SK-N-SH (cell line): Measurements from ENCODE around the gene LAMB1. TPM values are rescaled to one million over a fixed set of nuclear protein-coding genes. Genes with fewer than 3 reads are reported as not detected.

Source experiments
- CTCF ChIA-PET: fragments of 300-600, 350-600 bp; formaldehyde crosslinking; extraction: SDS; loops from one replicate; lab custom pipeline; 2021; lab: Yijun Ruan, JAX
- POLR2A ChIA-PET: fragments of 350-600 bp; sonication (Branson Sonifier 250); formaldehyde crosslinking; extraction: SDS; loops from one replicate; lab custom pipeline; 2020; ENCODE audit warnings: antibody characterized with exemption, inconsistent platforms; lab: Yijun Ruan, JAX
- DNase-seq: peaks from one replicate; pipeline ENCODE4 v3.0.0; 2012
- H2AFZ ChIP-seq: fragments of 200-600 bp; sonication (generic); 2 replicates; pipeline ENCODE4 v1.8.1; 2016; ENCODE audit warnings: antibody characterized with exemption, mild to moderate bottlenecking, low read depth
- H3F3A ChIP-seq: fragments of 200-600 bp; sonication (generic); replicated peaks from 2 replicates; pipeline ENCODE3; 2016; ENCODE audit warnings: antibody characterized with exemption, mild to moderate bottlenecking; ENCODE audit not compliant: insufficient read depth
- H3K27ac ChIP-seq, 2 experiments: fragments of 200-500 bp in 1 of 2; fragments of 200-600 bp in 1 of 2; sonication (Bioruptor generic) in 1 of 2; sonication (generic), shearing (Covaris generic) in 1 of 2; 2 replicates each; pipeline versions ENCODE4 v1.5.1 to v1.6.1; 2014 to 2016; ENCODE audit warnings: low read depth in 2 of 2, inconsistent platforms in 1 of 2, low read length in 1 of 2, mild to moderate bottlenecking in 1 of 2, mixed read lengths in 1 of 2
- H3K27me3 ChIP-seq: fragments of 200-600 bp; sonication (generic), shearing (Covaris generic); 2 replicates; pipeline ENCODE4 v1.6.1; 2016; ENCODE audit warnings: mixed run types; ENCODE audit not compliant: insufficient read depth
- H3K36me3 ChIP-seq, 2 experiments: fragments of 200-500 bp in 1 of 2; fragments of 200-600 bp in 1 of 2; sonication (Bioruptor generic) in 1 of 2; sonication (generic) in 1 of 2; replicated peaks in 1 of 2; 2 replicates each; pipeline versions ENCODE3 to v1.5.1; 2014 to 2016; ENCODE audit warnings: low read length in 1 of 2, mild to moderate bottlenecking in 1 of 2; ENCODE audit not compliant: insufficient read depth in 2 of 2, control insufficient read depth in 1 of 2
- H3K4me1 ChIP-seq, 2 experiments: fragments of 200-500 bp in 1 of 2; fragments of 200-600 bp in 1 of 2; sonication (Bioruptor generic) in 1 of 2; sonication (generic), shearing (Covaris generic) in 1 of 2; 2 replicates each; pipeline versions ENCODE4 v1.5.1 to v1.6.1; 2014 to 2016; ENCODE audit warnings: low read depth in 1 of 2, low read length in 1 of 2, mixed run types in 1 of 2; ENCODE audit not compliant: insufficient read depth in 2 of 2, control insufficient read depth in 1 of 2
- H3K4me2 ChIP-seq: fragments of 200-600 bp; sonication (generic), shearing (Covaris generic); 2 replicates; pipeline ENCODE4 v1.6.1; 2017; ENCODE audit warnings: mixed run types
- H3K4me3 ChIP-seq, 2 experiments: fragments of 200-500 bp in 1 of 2; fragments of 200-600 bp in 1 of 2; sonication (Bioruptor generic) in 1 of 2; sonication (generic), shearing (Covaris generic) in 1 of 2; 2 replicates each; pipeline versions ENCODE4 v1.5.1 to v1.8.1; 2014 to 2016; ENCODE audit warnings: low read depth in 2 of 2, inconsistent platforms in 1 of 2, low read length in 1 of 2, mild to moderate bottlenecking in 1 of 2, mixed read lengths in 1 of 2, moderate library complexity in 1 of 2
- H3K79me2 ChIP-seq: fragments of 200-600 bp; sonication (generic); 2 replicates; pipeline ENCODE4 v1.8.1; 2017; ENCODE audit warnings: mild to moderate bottlenecking; ENCODE audit not compliant: insufficient read depth
- H3K9ac ChIP-seq: fragments of 200-600 bp; sonication (generic); 2 replicates; pipeline ENCODE4 v1.6.1; 2017; ENCODE audit warnings: mixed run types
- H3K9me2 ChIP-seq: fragments of 200-600 bp; sonication (generic); 2 replicates; pipeline ENCODE4 v1.6.1; 2017; ENCODE audit warnings: mixed run types
- H3K9me3 ChIP-seq: fragments of 200-600 bp; sonication (generic); 2 replicates; pipeline ENCODE4 v1.6.1; 2017; ENCODE audit warnings: mixed run types, mild to moderate bottlenecking, moderate library complexity
- H4K20me1 ChIP-seq: fragments of 200-600 bp; sonication (generic); 2 replicates; pipeline ENCODE4 v1.6.1; 2017; ENCODE audit warnings: mild to moderate bottlenecking, mixed run types; ENCODE audit not compliant: insufficient read depth
- CHD2 ChIP-seq: fragments of 150-350 bp; IDR thresholded peaks from 2 replicates; pipeline ENCODE4 v1.6.1; 2018; ENCODE audit warnings: low read length; ENCODE audit not compliant: partially characterized antibody
- EZH2phosphoT487 ChIP-seq: fragments of 200-600 bp; sonication (generic); IDR thresholded peaks from 2 replicates; pipeline ENCODE4 v1.6.1; 2017; ENCODE audit warnings: low read depth, mixed run types, mild to moderate bottlenecking, antibody characterized with exemption, moderate library complexity, borderline replicate concordance
- FOSL2 ChIP-seq: IDR thresholded peaks from 2 replicates; pipeline ENCODE4 v1.4.0; 2012; ENCODE audit warnings: low read depth, mild to moderate bottlenecking, moderate library complexity, borderline replicate concordance
- GABPA ChIP-seq: IDR thresholded peaks from 2 replicates; pipeline ENCODE4 v1.4.0; 2012; ENCODE audit warnings: low read depth, mild to moderate bottlenecking
- GATA2 ChIP-seq: sonication (generic); formaldehyde crosslinking; IDR thresholded peaks from 2 replicates; pipeline ENCODE4 v1.5.0; 2020; ENCODE audit warnings: mild to moderate bottlenecking, missing genetic modification reagents
- JUND ChIP-seq: IDR thresholded peaks from 2 replicates; pipeline ENCODE4 v1.4.0; 2012
- NFIC ChIP-seq: IDR thresholded peaks from 2 replicates; pipeline ENCODE4 v1.4.0; 2012; ENCODE audit warnings: borderline replicate concordance
- NRF1 ChIP-seq: IDR thresholded peaks from 2 replicates; pipeline ENCODE4 v1.6.1; 2012; ENCODE audit warnings: low read depth, mild to moderate bottlenecking, low read length
- POLR2AphosphoS5 ChIP-seq: IDR thresholded peaks from 2 replicates; pipeline ENCODE4 v1.6.1; 2012; ENCODE audit warnings: low read depth, low read length
- RXRA ChIP-seq: IDR thresholded peaks from 2 replicates; pipeline ENCODE4 v1.4.0; 2012; ENCODE audit warnings: low read depth, mild to moderate bottlenecking, borderline replicate concordance
- SMC3 ChIP-seq: IDR thresholded peaks from 2 replicates; pipeline ENCODE4 v1.6.1; 2012; ENCODE audit warnings: low read depth, low read length, improper control_type of control experiment
- TEAD4 ChIP-seq: IDR thresholded peaks from 2 replicates; pipeline ENCODE4 v1.4.0; 2012; ENCODE audit warnings: mild to moderate bottlenecking, borderline replicate concordance; ENCODE audit not compliant: insufficient read depth
- YY1 ChIP-seq: IDR thresholded peaks from 2 replicates; pipeline ENCODE4 v1.4.0; 2012; ENCODE audit warnings: low read depth, mild to moderate bottlenecking
- WGBS: methylation state at CpG from one replicate; pipeline ENCODE4 v1.1.6; 2017; ENCODE audit warnings: low lambda C conversion rate; 5-methylcytosine and 5-hydroxymethylcytosine counted together
- polyA plus RNA-seq, 3 experiments: library from polyadenylated mRNA; depleted of rRNA; stranded (reverse); fragments of >200 nt; gene quantifications; 2 replicates each; pipeline ENCODE4 v1.2.3, GENCODE V29; 2012
- TF ChIP-seq, protein P1 (sequence below): IDR thresholded peaks from 2 replicates; pipeline ENCODE4 v1.4.0; 2012; ENCODE audit warnings: low read depth, borderline replicate concordance
- TF ChIP-seq, protein P2 (sequence below): fragments of 150-350 bp; IDR thresholded peaks from 2 replicates; pipeline ENCODE4 v1.6.1; 2017; ENCODE audit warnings: antibody characterized with exemption, low read length, low read depth, borderline replicate concordance
- TF ChIP-seq, protein P3 (sequence below): fragments of 200-600 bp; sonication (generic); IDR thresholded peaks from 2 replicates; pipeline ENCODE4 v1.6.1; 2017; ENCODE audit warnings: antibody characterized with exemption, mild to moderate bottlenecking, moderate library complexity
- TF ChIP-seq, protein P4 (sequence below): IDR thresholded peaks from 2 replicates; pipeline ENCODE4 v1.4.0; 2012; ENCODE audit warnings: low read depth
- TF ChIP-seq, protein P5 (sequence below): fragments of 150-350 bp; IDR thresholded peaks from 2 replicates; pipeline ENCODE4 v1.6.1; 2016; ENCODE audit warnings: mild to moderate bottlenecking, low read depth, low read length
- TF ChIP-seq, protein P6 (sequence below): IDR thresholded peaks from 2 replicates; pipeline ENCODE4; 2012
- TF ChIP-seq, protein P7 (sequence below): IDR thresholded peaks from 2 replicates; pipeline ENCODE4 v1.6.1; 2012; ENCODE audit warnings: mild to moderate bottlenecking, low read depth, low read length, moderate library complexity

Gene LAMB1
- polyA plus RNA-seq, 1 of the 3 experiments (the other 2 are of a cell fraction): 435 TPM

DNA sequence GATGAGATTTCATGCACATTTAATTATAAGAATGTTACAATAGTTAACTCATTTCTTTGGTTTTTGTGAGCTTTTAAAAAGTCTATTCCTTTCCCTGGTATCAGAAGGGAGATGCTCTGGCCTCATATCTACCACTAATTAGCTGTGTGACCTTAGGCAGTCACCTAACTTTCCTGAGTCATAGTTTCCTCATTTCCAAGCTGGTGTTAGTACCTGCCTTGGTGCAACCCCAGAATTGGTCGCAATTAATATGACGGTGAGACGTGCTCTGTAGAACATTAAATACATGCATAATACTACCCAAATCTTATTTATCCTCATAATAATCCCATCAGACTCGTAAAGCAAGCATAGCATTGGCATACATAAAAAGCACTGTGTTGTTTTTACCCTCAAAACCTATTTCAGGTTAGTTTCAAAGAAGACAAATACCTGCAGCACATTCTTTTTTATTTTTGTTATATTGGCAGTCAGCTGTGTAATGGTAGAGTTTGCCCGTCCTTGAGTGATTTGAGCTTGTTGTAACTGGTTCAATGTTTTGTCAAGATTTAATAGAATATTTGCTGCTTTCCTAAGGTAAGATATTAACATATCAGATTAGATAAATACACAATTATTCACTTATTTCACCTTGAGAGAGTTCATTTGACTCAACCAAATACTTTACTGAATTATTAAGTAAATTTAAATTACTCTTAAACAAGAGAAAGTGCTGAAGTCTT, 31.0 kb upstream of the LAMB1 start:
- H3K9me2 ChIP-seq: no peaks in the 10 kb centered on the region
- peaks cover 2 to 19% of the 10 kb centered on the region in 2 experiments; a peak in 2 of 4 replicates for H3K4me1 ChIP-seq
- POLR2A ChIA-PET: no interaction called here
- no peaks in the 10 kb centered on the region for H3K27me3 ChIP-seq
- H3K4me3 ChIP-seq: no peak overlapping the region
- WGBS: 95% methylated on average over 5 of the region's 5 CpGs
- TF ChIP-seq SMC3 (no peak), NFIC (no peak), FOSL2 (no peak), YY1 (no peak), GABPA (no peak), RXRA (no peak), JUND (no peak), POLR2AphosphoS5 (no peak), CHD2 (no peak), TEAD4 (no peak), GATA2 (CRISPR knock-in tag) (no peak), NRF1 (no peak), EZH2phosphoT487 (no peak)
- TF ChIP-seq, protein P1, sequence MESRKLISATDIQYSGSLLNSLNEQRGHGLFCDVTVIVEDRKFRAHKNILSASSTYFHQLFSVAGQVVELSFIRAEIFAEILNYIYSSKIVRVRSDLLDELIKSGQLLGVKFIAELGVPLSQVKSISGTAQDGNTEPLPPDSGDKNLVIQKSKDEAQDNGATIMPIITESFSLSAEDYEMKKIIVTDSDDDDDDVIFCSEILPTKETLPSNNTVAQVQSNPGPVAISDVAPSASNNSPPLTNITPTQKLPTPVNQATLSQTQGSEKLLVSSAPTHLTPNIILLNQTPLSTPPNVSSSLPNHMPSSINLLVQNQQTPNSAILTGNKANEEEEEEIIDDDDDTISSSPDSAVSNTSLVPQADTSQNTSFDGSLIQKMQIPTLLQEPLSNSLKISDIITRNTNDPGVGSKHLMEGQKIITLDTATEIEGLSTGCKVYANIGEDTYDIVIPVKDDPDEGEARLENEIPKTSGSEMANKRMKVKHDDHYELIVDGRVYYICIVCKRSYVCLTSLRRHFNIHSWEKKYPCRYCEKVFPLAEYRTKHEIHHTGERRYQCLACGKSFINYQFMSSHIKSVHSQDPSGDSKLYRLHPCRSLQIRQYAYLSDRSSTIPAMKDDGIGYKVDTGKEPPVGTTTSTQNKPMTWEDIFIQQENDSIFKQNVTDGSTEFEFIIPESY: no peak
- TF ChIP-seq, protein P2, sequence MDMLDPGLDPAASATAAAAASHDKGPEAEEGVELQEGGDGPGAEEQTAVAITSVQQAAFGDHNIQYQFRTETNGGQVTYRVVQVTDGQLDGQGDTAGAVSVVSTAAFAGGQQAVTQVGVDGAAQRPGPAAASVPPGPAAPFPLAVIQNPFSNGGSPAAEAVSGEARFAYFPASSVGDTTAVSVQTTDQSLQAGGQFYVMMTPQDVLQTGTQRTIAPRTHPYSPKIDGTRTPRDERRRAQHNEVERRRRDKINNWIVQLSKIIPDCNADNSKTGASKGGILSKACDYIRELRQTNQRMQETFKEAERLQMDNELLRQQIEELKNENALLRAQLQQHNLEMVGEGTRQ: no peak
- TF ChIP-seq, protein P3, sequence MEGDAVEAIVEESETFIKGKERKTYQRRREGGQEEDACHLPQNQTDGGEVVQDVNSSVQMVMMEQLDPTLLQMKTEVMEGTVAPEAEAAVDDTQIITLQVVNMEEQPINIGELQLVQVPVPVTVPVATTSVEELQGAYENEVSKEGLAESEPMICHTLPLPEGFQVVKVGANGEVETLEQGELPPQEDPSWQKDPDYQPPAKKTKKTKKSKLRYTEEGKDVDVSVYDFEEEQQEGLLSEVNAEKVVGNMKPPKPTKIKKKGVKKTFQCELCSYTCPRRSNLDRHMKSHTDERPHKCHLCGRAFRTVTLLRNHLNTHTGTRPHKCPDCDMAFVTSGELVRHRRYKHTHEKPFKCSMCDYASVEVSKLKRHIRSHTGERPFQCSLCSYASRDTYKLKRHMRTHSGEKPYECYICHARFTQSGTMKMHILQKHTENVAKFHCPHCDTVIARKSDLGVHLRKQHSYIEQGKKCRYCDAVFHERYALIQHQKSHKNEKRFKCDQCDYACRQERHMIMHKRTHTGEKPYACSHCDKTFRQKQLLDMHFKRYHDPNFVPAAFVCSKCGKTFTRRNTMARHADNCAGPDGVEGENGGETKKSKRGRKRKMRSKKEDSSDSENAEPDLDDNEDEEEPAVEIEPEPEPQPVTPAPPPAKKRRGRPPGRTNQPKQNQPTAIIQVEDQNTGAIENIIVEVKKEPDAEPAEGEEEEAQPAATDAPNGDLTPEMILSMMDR: no peak
- TF ChIP-seq, protein P4, sequence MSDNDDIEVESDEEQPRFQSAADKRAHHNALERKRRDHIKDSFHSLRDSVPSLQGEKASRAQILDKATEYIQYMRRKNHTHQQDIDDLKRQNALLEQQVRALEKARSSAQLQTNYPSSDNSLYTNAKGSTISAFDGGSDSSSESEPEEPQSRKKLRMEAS: no peak
- TF ChIP-seq, protein P5, sequence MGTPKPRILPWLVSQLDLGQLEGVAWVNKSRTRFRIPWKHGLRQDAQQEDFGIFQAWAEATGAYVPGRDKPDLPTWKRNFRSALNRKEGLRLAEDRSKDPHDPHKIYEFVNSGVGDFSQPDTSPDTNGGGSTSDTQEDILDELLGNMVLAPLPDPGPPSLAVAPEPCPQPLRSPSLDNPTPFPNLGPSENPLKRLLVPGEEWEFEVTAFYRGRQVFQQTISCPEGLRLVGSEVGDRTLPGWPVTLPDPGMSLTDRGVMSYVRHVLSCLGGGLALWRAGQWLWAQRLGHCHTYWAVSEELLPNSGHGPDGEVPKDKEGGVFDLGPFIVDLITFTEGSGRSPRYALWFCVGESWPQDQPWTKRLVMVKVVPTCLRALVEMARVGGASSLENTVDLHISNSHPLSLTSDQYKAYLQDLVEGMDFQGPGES: no peak
- TF ChIP-seq, protein P6, sequence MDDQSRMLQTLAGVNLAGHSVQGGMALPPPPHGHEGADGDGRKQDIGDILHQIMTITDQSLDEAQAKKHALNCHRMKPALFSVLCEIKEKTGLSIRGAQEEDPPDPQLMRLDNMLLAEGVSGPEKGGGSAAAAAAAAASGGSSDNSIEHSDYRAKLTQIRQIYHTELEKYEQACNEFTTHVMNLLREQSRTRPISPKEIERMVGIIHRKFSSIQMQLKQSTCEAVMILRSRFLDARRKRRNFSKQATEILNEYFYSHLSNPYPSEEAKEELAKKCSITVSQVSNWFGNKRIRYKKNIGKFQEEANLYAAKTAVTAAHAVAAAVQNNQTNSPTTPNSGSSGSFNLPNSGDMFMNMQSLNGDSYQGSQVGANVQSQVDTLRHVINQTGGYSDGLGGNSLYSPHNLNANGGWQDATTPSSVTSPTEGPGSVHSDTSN: no peak
- TF ChIP-seq, protein P7, sequence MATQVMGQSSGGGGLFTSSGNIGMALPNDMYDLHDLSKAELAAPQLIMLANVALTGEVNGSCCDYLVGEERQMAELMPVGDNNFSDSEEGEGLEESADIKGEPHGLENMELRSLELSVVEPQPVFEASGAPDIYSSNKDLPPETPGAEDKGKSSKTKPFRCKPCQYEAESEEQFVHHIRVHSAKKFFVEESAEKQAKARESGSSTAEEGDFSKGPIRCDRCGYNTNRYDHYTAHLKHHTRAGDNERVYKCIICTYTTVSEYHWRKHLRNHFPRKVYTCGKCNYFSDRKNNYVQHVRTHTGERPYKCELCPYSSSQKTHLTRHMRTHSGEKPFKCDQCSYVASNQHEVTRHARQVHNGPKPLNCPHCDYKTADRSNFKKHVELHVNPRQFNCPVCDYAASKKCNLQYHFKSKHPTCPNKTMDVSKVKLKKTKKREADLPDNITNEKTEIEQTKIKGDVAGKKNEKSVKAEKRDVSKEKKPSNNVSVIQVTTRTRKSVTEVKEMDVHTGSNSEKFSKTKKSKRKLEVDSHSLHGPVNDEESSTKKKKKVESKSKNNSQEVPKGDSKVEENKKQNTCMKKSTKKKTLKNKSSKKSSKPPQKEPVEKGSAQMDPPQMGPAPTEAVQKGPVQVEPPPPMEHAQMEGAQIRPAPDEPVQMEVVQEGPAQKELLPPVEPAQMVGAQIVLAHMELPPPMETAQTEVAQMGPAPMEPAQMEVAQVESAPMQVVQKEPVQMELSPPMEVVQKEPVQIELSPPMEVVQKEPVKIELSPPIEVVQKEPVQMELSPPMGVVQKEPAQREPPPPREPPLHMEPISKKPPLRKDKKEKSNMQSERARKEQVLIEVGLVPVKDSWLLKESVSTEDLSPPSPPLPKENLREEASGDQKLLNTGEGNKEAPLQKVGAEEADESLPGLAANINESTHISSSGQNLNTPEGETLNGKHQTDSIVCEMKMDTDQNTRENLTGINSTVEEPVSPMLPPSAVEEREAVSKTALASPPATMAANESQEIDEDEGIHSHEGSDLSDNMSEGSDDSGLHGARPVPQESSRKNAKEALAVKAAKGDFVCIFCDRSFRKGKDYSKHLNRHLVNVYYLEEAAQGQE: no peak
- TF ChIP-seq, all 33 proteins: peak for 0
- DNase-seq: no peak
- no peak overlapping the region for H3K9ac ChIP-seq
- no peak overlapping the region for H3K4me2 ChIP-seq
- no peak overlapping the region for H2AFZ ChIP-seq
- no peaks in the 10 kb centered on the region for H3K36me3 ChIP-seq
- CTCF ChIA-PET: interaction anchor here (0.7 to 4.3 kb wide), 6 partner anchors 12 to 130 kb away, joined by 3 to 32 read pairs (median 3); no protein-coding TSS in a partner anchor
- H4K20me1 ChIP-seq: no peaks in the 10 kb centered on the region
- H3K79me2 ChIP-seq: no peaks in the 10 kb centered on the region
- H3K9me3 ChIP-seq: no peaks in the 10 kb centered on the region
- H3F3A ChIP-seq: peaks cover 24% of the 10 kb centered on the region
- no peak overlapping the region for H3K27ac ChIP-seq
